Ascending aorta (tissue), 2 donors: ENCODE data around the gene CFAP45. TPM values are rescaled to one million over a fixed set of nuclear protein-coding genes. Genes with fewer than 3 reads are reported as not detected.

Experiments used
- DNase-seq, 2 donors: peaks; one replicate each; pipeline ENCODE4 v3.0.0-alpha.2; 2019; ENCODE audit warnings: low spot score in 2 of 2
- H3K27ac ChIP-seq, 2 donors: fragments of 200-600 bp; sonication (generic); one replicate each; pipeline ENCODE4 v1.5.1; 2016 to 2017; ENCODE audit warnings: mild to moderate bottlenecking in 1 of 2
- H3K27me3 ChIP-seq: fragments of 200-600 bp; sonication (generic); one replicate; pipeline ENCODE4 v1.5.1; 2017
- H3K36me3 ChIP-seq, 2 donors: fragments of 200-600 bp; sonication (generic); one replicate each; pipeline ENCODE4 v1.5.1; 2016
- H3K4me1 ChIP-seq, 2 donors: fragments of 200-600 bp; sonication (generic); one replicate each; pipeline ENCODE4 v1.5.1; 2016 to 2017; ENCODE audit warnings: mild to moderate bottlenecking in 1 of 2
- H3K4me3 ChIP-seq, 2 donors: fragments of 200-600 bp; sonication (generic); one replicate each; pipeline ENCODE4 v1.5.1; 2016 to 2017; ENCODE audit warnings: mild to moderate bottlenecking in 1 of 2
- H3K9me3 ChIP-seq, 2 donors: fragments of 200-600 bp; sonication (generic); one replicate each; pipeline ENCODE4 v1.5.1; 2016
- CTCF ChIP-seq, 3 experiments: fragments of 200-600 bp in 2 of 3; fragments of 450-650 bp in 1 of 3; sonication (generic) in 2 of 3; IDR thresholded peaks; one replicate each; pipeline ENCODE4 v1.5.1; 2016 to 2019; ENCODE audit warnings: antibody characterized with exemption in 3 of 3, mild to moderate bottlenecking in 1 of 3, moderate library complexity in 1 of 3
- intact Hi-C: fragments of 100-400 bp; cut with DNase I; formaldehyde crosslinking; loops from one replicate; pipeline ENCODE4 v1.15.1; 2023
- total RNA-seq: library from RNA; depleted of rRNA; stranded (reverse); fragments of >200 nt; gene quantifications from one replicate; pipeline ENCODE4 v1.1.0, GENCODE V29; 2016

The CFAP45 gene
- total RNA-seq, 1 donor from 2014 or later = not detected

- intact Hi-C loops = no loop called here
- Histone ChIP-seq H3K4me1 (no peaks in the 10 kb centered on the region), H3K4me3 (no peak overlapping the region), H3K27ac (no peak overlapping the region), H3K9me3 (no peaks in the 10 kb centered on the region), H3K27me3 (no peaks in the 10 kb centered on the region), H3K36me3 (peaks cover 0 to 4% of the 10 kb centered on the region in 2 donors)
- TF ChIP-seq CTCF (IDR thresholded peaks at IDR 0.05) = no peak
- DNase-seq = no peak
These were observed 68.4 kb downstream of the CFAP45 start for GRCh38 chr1:159831412-159832141.

DNA sequence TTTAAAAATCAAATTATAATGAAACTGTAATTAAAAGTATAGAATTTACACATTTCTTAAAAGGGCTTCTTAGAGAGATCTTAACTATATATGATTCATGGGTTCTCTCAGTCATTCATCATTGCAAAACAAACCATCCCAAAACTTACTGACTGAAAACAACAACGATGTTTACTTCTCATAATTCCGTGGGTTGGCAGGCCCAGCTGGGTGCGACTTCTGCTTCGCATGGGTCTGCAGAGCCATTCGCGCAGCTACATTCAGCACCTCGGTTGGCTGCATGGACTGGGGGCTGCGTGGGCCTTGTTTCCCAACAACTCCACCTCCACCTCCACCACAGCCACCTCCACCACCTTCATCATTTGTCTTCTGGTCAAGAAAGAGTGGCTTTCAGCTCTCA, 69.2 kb downstream of the CFAP45 start:
- TF ChIP-seq CTCF (IDR thresholded peaks at IDR 0.05) = no peak
- intact Hi-C loops = no loop called here
- Histone ChIP-seq H3K27ac (no peak overlapping the region), H3K4me1 (no peaks in the 10 kb centered on the region), H3K4me3 (no peak overlapping the region), H3K9me3 (no peaks in the 10 kb centered on the region), H3K36me3 (peaks cover 0 to 4% of the 10 kb centered on the region in 2 donors), H3K27me3 (no peaks in the 10 kb centered on the region)
- no peak for DNase-seq

- Histone ChIP-seq H3K27ac (peak overlapping the region in 1 of 2 donors; percentile 22), H3K27me3 (no peaks in the 10 kb centered on the region), H3K4me1 (no peaks in the 10 kb centered on the region), H3K9me3 (no peaks in the 10 kb centered on the region), H3K36me3 (no peaks in the 10 kb centered on the region), H3K4me3 (no peak overlapping the region)
- no peak for DNase-seq
- intact Hi-C loops = no loop called here
- no peak for TF ChIP-seq CTCF (IDR thresholded peaks at IDR 0.05)
These were observed 70.0 kb downstream of the CFAP45 start for GRCh38 chr1:159829822-159830465.

DNA sequence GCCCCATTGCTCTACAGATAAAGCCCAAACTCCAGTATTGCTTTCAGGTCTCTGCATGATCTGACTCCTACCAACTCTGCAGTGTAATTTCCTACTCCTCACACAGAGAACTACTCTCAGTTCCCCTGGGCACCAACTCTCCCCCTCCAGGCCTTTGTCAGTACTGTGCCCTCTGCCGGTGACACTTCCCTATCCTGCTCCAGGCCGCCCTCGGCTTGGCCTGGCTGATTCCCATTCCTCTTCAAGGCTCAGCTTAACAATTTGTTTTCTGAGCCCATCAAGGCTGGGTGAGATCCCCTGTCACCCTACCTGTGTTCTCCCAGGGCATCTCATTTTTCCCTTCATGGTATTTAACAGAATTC, 70.7 kb downstream of the CFAP45 start:
- no peaks in the 10 kb centered on the region for H3K4me1 ChIP-seq
- peak in 1 of 2 donors; percentile 67 for DNase-seq
- H3K4me3 ChIP-seq = no peak overlapping the region
- peak in 1 of 3 experiments; percentile 27 for TF ChIP-seq CTCF (IDR thresholded peaks at IDR 0.05)
- H3K27ac ChIP-seq = no peak overlapping the region
- no peaks in the 10 kb centered on the region for H3K36me3 ChIP-seq
- H3K27me3 ChIP-seq = no peaks in the 10 kb centered on the region
- intact Hi-C loops = no loop called here
- no peaks in the 10 kb centered on the region for H3K9me3 ChIP-seq

- no peak for DNase-seq
- TF ChIP-seq CTCF (IDR thresholded peaks at IDR 0.05) = no peak
- H3K4me3 ChIP-seq = no peak overlapping the region
These were observed 71.2 kb downstream of the CFAP45 start for GRCh38 chr1:159828581-159829272.

More at GRCh38 chr1:159828581-159829272, 71.2 kb downstream of the CFAP45 start:
- no peaks in the 10 kb centered on the region for H3K9me3 ChIP-seq
- intact Hi-C loops = no loop called here
- H3K27ac ChIP-seq = no peak overlapping the region
- no peaks in the 10 kb centered on the region for H3K4me1 ChIP-seq
- no peaks in the 10 kb centered on the region for H3K36me3 ChIP-seq
- H3K27me3 ChIP-seq = no peaks in the 10 kb centered on the region
